Endothelial cell of umbilical vein (primary cell): ENCODE results near the gene SCAF8.

Source experiments
- CTCF ChIP-seq, 2 donors: IDR thresholded peaks; 1 replicate in 1 of 2; 2 replicates in 1 of 2; pipeline ENCODE4 v1.5.1; 2011; ENCODE audit warnings: low read length in 2 of 2, mild to moderate bottlenecking in 2 of 2, moderate library complexity in 2 of 2, control low read depth in 1 of 2, inconsistent platforms in 1 of 2, low read depth in 1 of 2; ENCODE audit not compliant: insufficient read depth in 1 of 2; ENCODE audit errors: extremely low read depth in 1 of 2
- EZH2 ChIP-seq: IDR thresholded peaks from 2 replicates; pipeline ENCODE4 v1.6.1; 2012; ENCODE audit warnings: borderline replicate concordance, low read depth, mild to moderate bottlenecking, moderate library complexity, low read length, inconsistent platforms; ENCODE audit not compliant: severe bottlenecking
- MAX ChIP-seq: IDR thresholded peaks from 2 replicates; pipeline ENCODE4 v1.6.1; 2011; ENCODE audit not compliant: insufficient read depth, insufficient read length
- POLR2A ChIP-seq: IDR thresholded peaks from 2 replicates; pipeline ENCODE4 v1.6.1; 2012; ENCODE audit warnings: low read depth, mild to moderate bottlenecking, control low read depth, low read length
- POLR2AphosphoS5 ChIP-seq: IDR thresholded peaks from 2 replicates; pipeline ENCODE4 v1.6.1; 2012; ENCODE audit warnings: low read depth, mild to moderate bottlenecking, control low read depth, low read length, moderate library complexity; ENCODE audit not compliant: insufficient read depth

GRCh38 chr6:154683756-154684523 is 49.3 kb upstream of the SCAF8 start:
- TF ChIP-seq POLR2A (no peak), POLR2AphosphoS5 (no peak), MAX (no peak), CTCF (IDR thresholded peaks at IDR 0.05; ENCODE audit: extremely low read depth in 1 of 2, insufficient read depth in 1 of 2, low read depth in 1 of 2, low read length in 2 of 2) (no peak), EZH2 (no peak)
